ENCODE data around the gene GPALPP1. TPM values are rescaled to one million over a fixed set of nuclear protein-coding genes. Genes with fewer than 3 reads are reported as not detected.

The GPALPP1 gene
- total RNA-seq, 4 donors from 2014 or later: 19.0 to 27.4 (median 23.9) TPM

DNA sequence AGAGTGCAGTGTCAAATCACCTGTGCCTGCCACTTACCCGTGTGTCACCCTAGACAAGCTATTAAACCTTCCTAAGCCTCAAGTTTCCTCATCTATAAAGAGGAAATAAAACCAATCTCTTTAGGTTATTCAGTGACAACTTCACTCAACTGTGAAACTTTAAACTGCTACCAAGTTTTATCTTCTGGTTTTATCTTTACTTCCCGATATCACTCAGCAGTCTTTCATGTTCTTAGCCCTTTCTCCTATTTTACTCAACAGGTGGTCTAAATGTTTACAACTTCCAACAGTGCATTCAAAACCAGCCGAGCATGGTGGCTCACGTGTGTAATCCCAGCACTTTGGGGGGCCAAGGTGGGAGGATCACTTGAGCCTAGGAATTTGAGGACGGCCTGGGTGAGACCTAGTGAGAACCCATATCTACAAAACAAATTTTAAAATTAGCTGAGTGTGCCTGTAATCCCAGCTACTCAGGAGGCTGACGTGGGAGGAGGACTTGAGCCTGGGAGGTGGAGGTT lies 59.6 kb downstream of the GPALPP1 start:
- no peak for DNase-seq (ENCODE audit: extremely low spot score)
- WGBS: 84% methylated on average over 6 of the region's 6 CpGs
- Histone ChIP-seq H3K27ac (replicated peaks in 1 of 4) (no peak overlapping the region), H3K4me3 (no peak overlapping the region), H3K4me1 (peaks cover 3 to 22% (median 18%) of the 10 kb centered on the region in 4 donors), H3K27me3 (no peaks in the 10 kb centered on the region), H3K36me3 (no peaks in the 10 kb centered on the region), H3K9me3 (no peaks in the 10 kb centered on the region)
- TF ChIP-seq POLR2AphosphoS5 (IDR thresholded peaks at IDR 0.05) (no peak), EP300 (IDR thresholded peaks at IDR 0.05) (no peak), POLR2A (IDR thresholded peaks at IDR 0.05; ENCODE audit: low read depth) (no peak)
- TF ChIP-seq, protein P1, sequence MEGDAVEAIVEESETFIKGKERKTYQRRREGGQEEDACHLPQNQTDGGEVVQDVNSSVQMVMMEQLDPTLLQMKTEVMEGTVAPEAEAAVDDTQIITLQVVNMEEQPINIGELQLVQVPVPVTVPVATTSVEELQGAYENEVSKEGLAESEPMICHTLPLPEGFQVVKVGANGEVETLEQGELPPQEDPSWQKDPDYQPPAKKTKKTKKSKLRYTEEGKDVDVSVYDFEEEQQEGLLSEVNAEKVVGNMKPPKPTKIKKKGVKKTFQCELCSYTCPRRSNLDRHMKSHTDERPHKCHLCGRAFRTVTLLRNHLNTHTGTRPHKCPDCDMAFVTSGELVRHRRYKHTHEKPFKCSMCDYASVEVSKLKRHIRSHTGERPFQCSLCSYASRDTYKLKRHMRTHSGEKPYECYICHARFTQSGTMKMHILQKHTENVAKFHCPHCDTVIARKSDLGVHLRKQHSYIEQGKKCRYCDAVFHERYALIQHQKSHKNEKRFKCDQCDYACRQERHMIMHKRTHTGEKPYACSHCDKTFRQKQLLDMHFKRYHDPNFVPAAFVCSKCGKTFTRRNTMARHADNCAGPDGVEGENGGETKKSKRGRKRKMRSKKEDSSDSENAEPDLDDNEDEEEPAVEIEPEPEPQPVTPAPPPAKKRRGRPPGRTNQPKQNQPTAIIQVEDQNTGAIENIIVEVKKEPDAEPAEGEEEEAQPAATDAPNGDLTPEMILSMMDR (IDR thresholded peaks at IDR 0.05): no peak
- intact Hi-C loops (cut with DNase I): loop anchor here (1.0 to 5.0 kb wide), 3 partner anchors 68 to 260 kb away; no protein-coding TSS in a partner anchor

DNA sequence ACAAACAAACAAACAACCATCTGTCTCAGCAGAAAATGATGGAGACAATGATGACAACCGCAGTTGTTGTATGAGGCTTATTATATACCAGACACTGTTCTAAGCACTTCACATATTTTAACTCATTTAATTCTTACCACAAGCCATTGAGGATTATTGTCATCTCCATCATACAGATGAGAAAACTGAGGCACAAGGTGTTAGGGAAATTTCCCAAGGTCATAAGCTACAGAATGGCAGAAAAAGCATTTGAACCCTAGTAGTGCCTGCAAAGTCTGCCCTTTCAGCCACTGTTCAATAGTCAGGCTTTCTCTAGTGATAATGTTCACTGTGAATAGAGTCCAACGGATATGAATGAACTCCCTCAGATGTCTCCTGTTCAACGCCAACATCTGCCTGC lies 60.1 kb downstream of the GPALPP1 start:
- Histone ChIP-seq H3K4me1 (peaks cover 3 to 22% (median 18%) of the 10 kb centered on the region in 4 donors), H3K27me3 (no peaks in the 10 kb centered on the region), H3K4me3 (no peak overlapping the region), H3K27ac (replicated peaks in 1 of 4) (no peak overlapping the region), H3K36me3 (no peaks in the 10 kb centered on the region), H3K9me3 (no peaks in the 10 kb centered on the region)
- WGBS: 77% methylated on average over 3 of the region's 3 CpGs
- intact Hi-C loops (cut with DNase I): loop anchor here (2.0 to 5.0 kb wide), 2 partner anchors 68 to 259 kb away; no protein-coding TSS in a partner anchor
- no peak for DNase-seq (ENCODE audit: extremely low spot score)
- TF ChIP-seq EP300 (IDR thresholded peaks at IDR 0.05): no peak

DNA sequence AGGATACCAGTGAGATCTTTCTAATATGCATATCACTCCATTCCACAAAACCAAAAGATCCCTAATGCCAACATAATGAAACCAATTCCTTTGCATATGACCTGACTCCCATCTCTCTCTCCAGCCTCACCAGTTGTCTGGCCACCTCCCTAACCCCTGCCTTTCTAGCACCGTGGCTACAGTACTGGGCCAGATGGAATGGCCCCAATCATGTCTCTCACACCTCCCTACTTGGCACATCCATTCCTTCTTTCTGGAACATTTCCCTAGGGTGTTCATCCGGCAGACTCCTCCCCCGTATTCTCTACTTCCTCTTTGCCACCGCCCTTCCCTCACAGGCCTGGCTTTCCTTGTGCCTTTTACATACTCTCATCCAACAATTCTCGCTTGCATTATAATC lies 62.0 kb downstream of the GPALPP1 start:
- DNase-seq (ENCODE audit: extremely low spot score): no peak
- 43% methylated on average over 5 of the region's 5 CpGs for WGBS
- no peak overlapping the region for H3K27ac ChIP-seq (replicated peaks in 1 of 4)
- no peaks in the 10 kb centered on the region for H3K27me3 ChIP-seq
- H3K4me1 ChIP-seq: peaks cover 3 to 39% (median 35%) of the 10 kb centered on the region in 4 donors
- no peaks in the 10 kb centered on the region for H3K9me3 ChIP-seq
- H3K4me3 ChIP-seq: no peak overlapping the region
- intact Hi-C loops (cut with DNase I): no loop called here
- TF ChIP-seq, protein P1 (IDR thresholded peaks at IDR 0.05): no peak
- TF ChIP-seq POLR2AphosphoS5 (IDR thresholded peaks at IDR 0.05): no peak
- no peak for TF ChIP-seq EP300 (IDR thresholded peaks at IDR 0.05)
- no peak for TF ChIP-seq POLR2A (IDR thresholded peaks at IDR 0.05; ENCODE audit: low read depth)
- H3K36me3 ChIP-seq: no peaks in the 10 kb centered on the region

DNA sequence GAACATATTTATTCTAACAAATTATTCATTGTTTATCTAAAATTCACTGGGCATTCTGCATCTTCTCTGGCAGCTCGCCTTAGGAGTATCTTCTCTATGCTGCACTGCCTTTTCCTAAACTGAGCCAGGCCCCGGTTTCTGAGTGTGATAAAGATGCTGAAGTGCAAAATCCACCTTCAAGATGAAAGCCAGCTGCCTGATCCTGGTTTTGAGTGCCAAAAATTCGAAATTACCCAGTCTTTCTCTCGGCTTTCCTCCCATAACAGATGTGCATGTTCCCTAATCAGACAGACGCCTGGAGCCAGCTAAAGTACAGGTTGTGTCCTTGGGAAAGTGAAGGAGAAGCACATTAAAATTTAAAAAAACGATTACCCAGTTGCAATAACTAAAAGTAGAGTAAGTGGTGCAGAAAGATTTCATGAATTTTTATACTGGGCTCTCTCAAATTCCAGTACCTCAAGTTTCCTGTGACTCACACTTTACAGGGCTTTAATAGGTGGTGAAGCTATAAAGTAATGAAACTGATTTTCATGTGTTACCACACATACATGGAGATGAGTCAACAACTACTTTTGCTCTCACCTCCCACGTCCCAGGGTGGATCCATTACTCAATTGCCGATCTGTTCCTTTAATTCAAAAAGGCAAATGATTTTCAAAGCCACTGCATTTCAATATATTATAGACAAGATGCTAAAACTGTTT lies 66.0 kb downstream of the GPALPP1 start:
- no peak for DNase-seq (ENCODE audit: extremely low spot score)
- 50% methylated on average over 8 of the region's 8 CpGs for WGBS
- no peak for TF ChIP-seq EP300 (IDR thresholded peaks at IDR 0.05)
- no peak for TF ChIP-seq POLR2AphosphoS5 (IDR thresholded peaks at IDR 0.05)
- TF ChIP-seq, protein P1 (IDR thresholded peaks at IDR 0.05): no peak
- TF ChIP-seq POLR2A (IDR thresholded peaks at IDR 0.05; ENCODE audit: low read depth): no peak
- Histone ChIP-seq H3K36me3 (no peaks in the 10 kb centered on the region), H3K4me3 (no peak overlapping the region), H3K27ac (replicated peaks in 1 of 4) (peak overlapping the region; percentile 51 to 67 (median 64)), H3K4me1 (peaks cover 0 to 28% (median 27%) of the 10 kb centered on the region in 4 donors), H3K27me3 (no peaks in the 10 kb centered on the region), H3K9me3 (no peaks in the 10 kb centered on the region)
- intact Hi-C loops (cut with DNase I): no loop called here

DNA sequence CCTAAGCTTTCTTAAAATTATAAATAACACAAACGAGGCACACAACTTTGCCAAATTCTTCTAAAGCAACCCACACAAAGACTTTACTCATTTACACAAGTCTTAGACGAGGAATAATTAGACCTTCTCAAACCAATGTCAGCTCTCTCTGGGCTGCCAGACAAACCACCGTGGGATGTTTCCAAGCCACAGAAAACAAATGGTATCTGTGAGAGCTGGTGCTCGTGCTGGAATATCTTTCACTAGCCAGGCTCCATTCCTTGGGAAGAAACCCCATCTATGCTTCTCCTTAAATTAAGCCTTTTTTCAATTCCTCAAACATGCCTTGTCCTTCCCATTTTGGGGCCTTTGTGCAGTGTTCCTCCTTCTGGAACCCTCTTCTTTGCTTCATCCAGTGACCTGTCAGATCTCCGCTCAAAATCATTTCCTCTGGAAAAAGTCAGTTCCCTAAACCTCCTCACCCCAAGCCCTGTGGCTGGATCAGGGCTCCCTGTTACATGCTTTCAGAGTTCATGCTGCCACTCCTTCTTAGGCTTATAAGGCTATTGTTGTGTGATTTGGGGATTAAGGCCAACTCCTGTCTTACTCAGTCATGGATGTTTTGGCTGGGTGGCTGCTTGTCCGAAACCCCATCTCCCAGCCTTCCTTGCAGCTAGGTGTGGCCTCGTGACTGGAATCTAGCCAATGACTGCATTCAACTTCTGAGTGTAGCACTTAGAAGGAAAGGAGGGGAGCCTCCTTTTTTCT lies 66.7 kb downstream of the GPALPP1 start:
- intact Hi-C loops (cut with DNase I): no loop called here
- peak overlapping the region; percentile 51 to 67 (median 64) for H3K27ac ChIP-seq (replicated peaks in 1 of 4)
- H3K4me3 ChIP-seq: no peak overlapping the region
- TF ChIP-seq EP300 (IDR thresholded peaks at IDR 0.05) (no peak), POLR2AphosphoS5 (IDR thresholded peaks at IDR 0.05) (peak in 1 of 2 donors; percentile 47)
- DNase-seq (ENCODE audit: extremely low spot score): no peak
- H3K9me3 ChIP-seq: no peaks in the 10 kb centered on the region
- peaks cover 0 to 27% (median 26%) of the 10 kb centered on the region in 4 donors for H3K4me1 ChIP-seq
- no peaks in the 10 kb centered on the region for H3K36me3 ChIP-seq
- WGBS: 39% methylated on average over 7 of the region's 7 CpGs
- H3K27me3 ChIP-seq: no peaks in the 10 kb centered on the region
